ENCODE results near the gene WDR48.

Gene WDR48

DNA sequence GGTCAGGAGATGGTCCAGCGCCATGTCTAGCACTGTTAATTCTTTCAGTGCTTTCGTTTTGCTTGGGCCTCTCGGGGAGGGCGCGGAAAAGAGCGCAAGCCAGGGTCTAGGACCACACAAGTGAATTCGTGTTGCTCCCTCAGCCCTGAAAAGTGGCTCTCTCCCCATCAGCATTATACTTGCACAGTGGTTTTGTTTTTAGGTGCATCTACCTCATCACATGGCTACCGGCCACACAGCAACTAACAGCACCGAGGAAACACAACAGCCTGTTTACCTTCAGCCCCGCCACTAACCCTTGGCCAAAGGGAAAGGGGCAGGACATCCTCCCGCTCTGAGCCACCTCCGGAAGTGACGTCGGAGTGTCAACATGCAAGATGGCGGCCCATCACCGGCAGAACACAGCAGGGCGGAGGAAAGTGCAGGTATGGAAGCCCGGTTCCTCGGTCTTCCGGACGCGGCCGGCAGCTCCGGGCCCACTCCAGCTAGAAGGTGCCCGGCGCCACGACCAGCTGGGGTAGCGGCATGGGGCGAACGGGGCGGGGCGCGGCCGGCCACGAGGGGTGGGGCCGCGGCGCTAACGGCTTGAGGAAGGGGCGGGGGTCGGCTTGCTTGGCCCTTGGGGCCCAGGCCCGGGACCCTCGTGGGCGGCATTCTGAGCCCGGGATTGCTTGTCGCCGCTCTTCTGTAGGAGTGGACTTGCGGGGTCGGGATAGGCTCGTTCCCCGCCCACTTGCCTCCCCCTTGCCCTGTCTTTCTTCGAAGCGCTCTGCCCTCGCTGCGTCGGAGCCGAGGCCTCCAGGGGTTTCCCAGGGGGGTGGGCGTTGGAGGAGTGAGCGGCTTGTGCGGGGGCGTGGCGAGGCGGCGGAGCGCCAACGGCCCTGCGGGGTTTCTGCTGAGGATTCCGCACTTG is at the start of gene WDR48, which contains the start of gene SCN11A:
WDR48 (plus strand) TSS at position 368 of the 913 bp plus-strand sequence; CDS start at position 378, 10 bp downstream.
SCN11A (minus strand) TSS at position 296 of the 913 bp plus-strand sequence. CDS start 101,582 bp downstream, outside the sequence.
- Histone ChIP-seq H3K4me3 (ENCODE audit: low read depth in 1 of 2, low read length in 2 of 2) (peak within 1 kb of the TSS; percentile 78 to 96), H3K27me3 (ENCODE audit: control insufficient read depth in 1 of 2, insufficient read depth in 2 of 2, low read length in 2 of 2) (no peaks in the 10 kb centered on the region), H3K27ac (ENCODE audit: low read depth, low read length) (peak within 1 kb of the TSS; percentile 92), H3K9me3 (ENCODE audit: low read length) (no peaks in the 10 kb centered on the region), H3K9ac (ENCODE audit: low read length) (peak within 1 kb of the TSS; percentile 75), H3K36me3 (ENCODE audit: insufficient read depth, low read length) (no peaks in the 10 kb centered on the region), H3K4me1 (ENCODE audit: insufficient read depth, low read length) (peaks cover 6% of the 10 kb centered on the region)

- Histone ChIP-seq H3K4me1 (ENCODE audit: insufficient read depth, low read length) (no peaks in the 10 kb centered on the region), H3K9ac (ENCODE audit: low read length) (no peak overlapping the region), H3K9me3 (ENCODE audit: low read length) (no peaks in the 10 kb centered on the region), H3K27ac (ENCODE audit: low read depth, low read length) (no peak overlapping the region), H3K36me3 (ENCODE audit: insufficient read depth, low read length) (no peaks in the 10 kb centered on the region), H3K27me3 (ENCODE audit: control insufficient read depth in 1 of 2, insufficient read depth in 2 of 2, low read length in 2 of 2) (no peaks in the 10 kb centered on the region), H3K4me3 (ENCODE audit: low read depth in 1 of 2, low read length in 2 of 2) (no peak overlapping the region)
Measured at GRCh38 chr3:39005295-39005694, 46.5 kb upstream of the WDR48 start.

DNA sequence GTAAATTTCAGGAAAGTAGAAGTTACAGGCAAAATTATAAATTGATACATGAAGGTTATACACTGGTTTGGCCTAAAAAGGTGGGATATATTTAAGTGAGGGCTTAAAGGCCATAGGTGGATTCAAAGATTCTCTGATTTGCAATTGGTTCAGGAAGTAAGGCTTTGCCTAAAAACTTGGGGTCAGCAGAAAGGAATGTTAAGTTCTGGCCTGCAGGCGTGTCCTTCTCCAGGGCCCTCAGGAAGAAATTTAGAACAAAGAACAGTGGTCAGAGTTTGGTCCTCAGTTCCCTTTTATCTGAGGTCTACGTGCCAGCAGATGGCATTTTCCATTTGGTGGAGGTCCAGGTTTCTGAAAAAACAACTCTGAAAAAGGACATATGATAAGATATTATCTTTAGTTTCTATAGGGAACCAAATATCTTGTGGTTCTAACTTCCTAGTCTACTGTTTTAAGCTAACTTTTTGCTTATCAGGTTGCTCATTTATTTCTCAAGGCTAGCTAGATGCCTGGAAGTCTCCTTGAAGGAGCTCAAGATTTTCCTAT is 40.6 kb upstream of the WDR48 start:
- H3K36me3 ChIP-seq (ENCODE audit: insufficient read depth, low read length): no peaks in the 10 kb centered on the region
- H3K4me3 ChIP-seq (ENCODE audit: low read depth in 1 of 2, low read length in 2 of 2): no peak overlapping the region

DNA sequence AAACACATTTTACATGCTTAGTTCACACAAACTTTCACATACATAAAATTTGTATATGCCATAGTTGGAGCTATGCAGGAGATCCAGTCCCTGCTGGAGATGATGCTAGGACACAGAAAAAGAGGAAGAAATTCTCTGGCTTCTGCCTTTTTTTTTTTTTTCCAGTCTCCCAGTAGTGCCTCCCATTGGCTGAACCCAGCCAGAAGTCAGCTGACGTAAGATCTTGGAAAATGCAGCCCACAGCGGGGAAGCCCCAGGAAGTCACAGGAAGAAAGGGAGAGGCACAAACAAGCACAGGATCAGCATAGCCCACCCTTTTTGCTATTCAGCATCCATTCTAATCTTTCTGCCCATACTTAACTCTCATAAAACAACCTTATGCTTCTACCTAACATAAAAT is 38.5 kb upstream of the WDR48 start:
- no peaks in the 10 kb centered on the region for H3K36me3 ChIP-seq (ENCODE audit: insufficient read depth, low read length)
- H3K27me3 ChIP-seq (ENCODE audit: control insufficient read depth in 1 of 2, insufficient read depth in 2 of 2, low read length in 2 of 2): no peaks in the 10 kb centered on the region
- no peak overlapping the region for H3K4me3 ChIP-seq (ENCODE audit: low read depth in 1 of 2, low read length in 2 of 2)
- H3K9me3 ChIP-seq (ENCODE audit: low read length): no peaks in the 10 kb centered on the region
- no peaks in the 10 kb centered on the region for H3K4me1 ChIP-seq (ENCODE audit: insufficient read depth, low read length)
- H3K27ac ChIP-seq (ENCODE audit: low read depth, low read length): no peak overlapping the region
- H3K9ac ChIP-seq (ENCODE audit: low read length): no peak overlapping the region

More for the DNA sequence above, 40.6 kb upstream of the WDR48 start:
- Histone ChIP-seq H3K9ac (ENCODE audit: low read length) (no peak overlapping the region), H3K27ac (ENCODE audit: low read depth, low read length) (no peak overlapping the region), H3K9me3 (ENCODE audit: low read length) (no peaks in the 10 kb centered on the region), H3K4me1 (ENCODE audit: insufficient read depth, low read length) (no peaks in the 10 kb centered on the region), H3K27me3 (ENCODE audit: control insufficient read depth in 1 of 2, insufficient read depth in 2 of 2, low read length in 2 of 2) (no peaks in the 10 kb centered on the region)

- Histone ChIP-seq H3K27me3 (ENCODE audit: control insufficient read depth in 1 of 2, insufficient read depth in 2 of 2, low read length in 2 of 2) (no peaks in the 10 kb centered on the region), H3K9ac (ENCODE audit: low read length) (no peak overlapping the region), H3K36me3 (ENCODE audit: insufficient read depth, low read length) (no peaks in the 10 kb centered on the region), H3K9me3 (ENCODE audit: low read length) (no peaks in the 10 kb centered on the region), H3K4me1 (ENCODE audit: insufficient read depth, low read length) (no peaks in the 10 kb centered on the region), H3K27ac (ENCODE audit: low read depth, low read length) (no peak overlapping the region), H3K4me3 (ENCODE audit: low read depth in 1 of 2, low read length in 2 of 2) (no peak overlapping the region)
Measured at GRCh38 chr3:39013921-39014509, 37.8 kb upstream of the WDR48 start.

GRCh38 chr3:39015418-39015817 is 36.4 kb upstream of the WDR48 start:
- Histone ChIP-seq H3K27ac (ENCODE audit: low read depth, low read length) (no peak overlapping the region), H3K36me3 (ENCODE audit: insufficient read depth, low read length) (no peaks in the 10 kb centered on the region), H3K4me3 (ENCODE audit: low read depth in 1 of 2, low read length in 2 of 2) (no peak overlapping the region), H3K4me1 (ENCODE audit: insufficient read depth, low read length) (no peaks in the 10 kb centered on the region), H3K27me3 (ENCODE audit: control insufficient read depth in 1 of 2, insufficient read depth in 2 of 2, low read length in 2 of 2) (no peaks in the 10 kb centered on the region), H3K9ac (ENCODE audit: low read length) (no peak overlapping the region), H3K9me3 (ENCODE audit: low read length) (no peaks in the 10 kb centered on the region)

GRCh38 chr3:39019299-39019698 is 32.5 kb upstream of the WDR48 start:
- no peak overlapping the region for H3K9ac ChIP-seq (ENCODE audit: low read length)
- no peaks in the 10 kb centered on the region for H3K4me1 ChIP-seq (ENCODE audit: insufficient read depth, low read length)
- no peaks in the 10 kb centered on the region for H3K27me3 ChIP-seq (ENCODE audit: control insufficient read depth in 1 of 2, insufficient read depth in 2 of 2, low read length in 2 of 2)
- H3K9me3 ChIP-seq (ENCODE audit: low read length): no peaks in the 10 kb centered on the region
- no peak overlapping the region for H3K27ac ChIP-seq (ENCODE audit: low read depth, low read length)
- no peaks in the 10 kb centered on the region for H3K36me3 ChIP-seq (ENCODE audit: insufficient read depth, low read length)
- H3K4me3 ChIP-seq (ENCODE audit: low read depth in 1 of 2, low read length in 2 of 2): no peak overlapping the region

GRCh38 chr3:39021029-39021428 is 30.8 kb upstream of the WDR48 start:
- no peaks in the 10 kb centered on the region for H3K36me3 ChIP-seq (ENCODE audit: insufficient read depth, low read length)
- no peak overlapping the region for H3K4me3 ChIP-seq (ENCODE audit: low read depth in 1 of 2, low read length in 2 of 2)
- H3K9ac ChIP-seq (ENCODE audit: low read length): no peak overlapping the region

GRCh38 chr3:39021465-39022285 is 30.1 kb upstream of the WDR48 start:
- no peaks in the 10 kb centered on the region for H3K27me3 ChIP-seq (ENCODE audit: control insufficient read depth in 1 of 2, insufficient read depth in 2 of 2, low read length in 2 of 2)
- H3K4me3 ChIP-seq (ENCODE audit: low read depth in 1 of 2, low read length in 2 of 2): no peak overlapping the region
- no peaks in the 10 kb centered on the region for H3K36me3 ChIP-seq (ENCODE audit: insufficient read depth, low read length)

More at GRCh38 chr3:39021029-39021428, 30.8 kb upstream of the WDR48 start:
- no peaks in the 10 kb centered on the region for H3K4me1 ChIP-seq (ENCODE audit: insufficient read depth, low read length)
- no peaks in the 10 kb centered on the region for H3K27me3 ChIP-seq (ENCODE audit: control insufficient read depth in 1 of 2, insufficient read depth in 2 of 2, low read length in 2 of 2)
- H3K27ac ChIP-seq (ENCODE audit: low read depth, low read length): no peak overlapping the region
- H3K9me3 ChIP-seq (ENCODE audit: low read length): no peaks in the 10 kb centered on the region

GRCh38 chr3:39022286-39022630 is 29.6 kb upstream of the WDR48 start:
- Histone ChIP-seq H3K27me3 (ENCODE audit: control insufficient read depth in 1 of 2, insufficient read depth in 2 of 2, low read length in 2 of 2) (no peaks in the 10 kb centered on the region), H3K4me1 (ENCODE audit: insufficient read depth, low read length) (no peaks in the 10 kb centered on the region), H3K4me3 (ENCODE audit: low read depth in 1 of 2, low read length in 2 of 2) (no peak overlapping the region), H3K9ac (ENCODE audit: low read length) (no peak overlapping the region), H3K9me3 (ENCODE audit: low read length) (no peaks in the 10 kb centered on the region), H3K36me3 (ENCODE audit: insufficient read depth, low read length) (no peaks in the 10 kb centered on the region), H3K27ac (ENCODE audit: low read depth, low read length) (no peak overlapping the region)

More at GRCh38 chr3:39021465-39022285, 30.1 kb upstream of the WDR48 start:
- no peaks in the 10 kb centered on the region for H3K9me3 ChIP-seq (ENCODE audit: low read length)
- H3K4me1 ChIP-seq (ENCODE audit: insufficient read depth, low read length): no peaks in the 10 kb centered on the region
- H3K9ac ChIP-seq (ENCODE audit: low read length): no peak overlapping the region
- H3K27ac ChIP-seq (ENCODE audit: low read depth, low read length): no peak overlapping the region

GRCh38 chr3:39024497-39024896 is 27.3 kb upstream of the WDR48 start:
- Histone ChIP-seq H3K4me3 (ENCODE audit: low read depth in 1 of 2, low read length in 2 of 2) (no peak overlapping the region), H3K4me1 (ENCODE audit: insufficient read depth, low read length) (no peaks in the 10 kb centered on the region), H3K9me3 (ENCODE audit: low read length) (no peaks in the 10 kb centered on the region), H3K9ac (ENCODE audit: low read length) (no peak overlapping the region), H3K27ac (ENCODE audit: low read depth, low read length) (no peak overlapping the region), H3K36me3 (ENCODE audit: insufficient read depth, low read length) (no peaks in the 10 kb centered on the region), H3K27me3 (ENCODE audit: control insufficient read depth in 1 of 2, insufficient read depth in 2 of 2, low read length in 2 of 2) (no peaks in the 10 kb centered on the region)

All from muscle layer of colon (tissue), 2 donors.